GM19025 (cell line): ENCODE results near the gene CNPY1.

Experiments
- ATAC-seq: cut with Tn5 transposase; IDR thresholded peaks from one replicate; pipeline ENCODE4 v1.9.1; 2021; ENCODE audit warnings: mild to moderate bottlenecking, low read depth, moderate library complexity; ENCODE audit not compliant: unreplicated experiment

CNPY1 gene

GRCh38 chr7:155457544-155458110, 88.7 kb downstream of the CNPY1 start:
- ATAC-seq = no peak

GRCh38 chr7:155456738-155457543, 89.4 kb downstream of the CNPY1 start:
- no peak for ATAC-seq

- no peak for ATAC-seq
Measured at GRCh38 chr7:155455776-155456737, 90.3 kb downstream of the CNPY1 start.

- no peak for ATAC-seq
Measured at GRCh38 chr7:155455132-155455693, 91.1 kb downstream of the CNPY1 start.

- ATAC-seq = no peak
Measured at GRCh38 chr7:155454183-155455112, 91.9 kb downstream of the CNPY1 start.

GRCh38 chr7:155453296-155454182, 92.8 kb downstream of the CNPY1 start:
- ATAC-seq = no peak

- no peak for ATAC-seq
Measured at GRCh38 chr7:155452505-155453295, 93.7 kb downstream of the CNPY1 start.

- ATAC-seq = no peak
Measured at GRCh38 chr7:155451840-155452239, 94.5 kb downstream of the CNPY1 start.
